HG03175 (cell line): ENCODE measurements around the gene ABCC8.

Experiments used
- ATAC-seq: cut with Tn5 transposase; IDR thresholded peaks from one replicate; pipeline ENCODE4 v1.9.1; 2021; ENCODE audit warnings: mild to moderate bottlenecking, moderate library complexity; ENCODE audit not compliant: unreplicated experiment

Gene ABCC8

GRCh38 chr11:17389211-17389956, 87.3 kb downstream of the ABCC8 start:
- peak; percentile 57 for ATAC-seq

- peak; percentile 44 for ATAC-seq
Measured at GRCh38 chr11:17388609-17389210, 87.9 kb downstream of the ABCC8 start, which contains the start of gene KCNJ11. KCNJ11 (minus strand) TSS chr11:17388659; CDS start chr11:17388091, 568 bp downstream.

- ATAC-seq: no peak
Measured at GRCh38 chr11:17387811-17388210, 88.8 kb downstream of the ABCC8 start.

GRCh38 chr11:17387254-17387653, 89.4 kb downstream of the ABCC8 start:
- no peak for ATAC-seq

- ATAC-seq: peak; percentile 55
Measured at GRCh38 chr11:17386331-17387084, 90.1 kb downstream of the ABCC8 start.

GRCh38 chr11:17385926-17386325, 90.7 kb downstream of the ABCC8 start:
- no peak for ATAC-seq

GRCh38 chr11:17385492-17385891, 91.2 kb downstream of the ABCC8 start:
- no peak for ATAC-seq

GRCh38 chr11:17384002-17384511, 92.6 kb downstream of the ABCC8 start:
- ATAC-seq: peak; percentile 67

GRCh38 chr11:17383461-17383860, 93.2 kb downstream of the ABCC8 start:
- ATAC-seq: peak; percentile 6

GRCh38 chr11:17382046-17382728, 94.5 kb downstream of the ABCC8 start:
- no peak for ATAC-seq

- ATAC-seq: no peak
Measured at GRCh38 chr11:17381156-17381555, 95.5 kb downstream of the ABCC8 start.

- no peak for ATAC-seq
Measured at GRCh38 chr11:17379383-17380180, 97.1 kb downstream of the ABCC8 start.

- no peak for ATAC-seq
Measured at GRCh38 chr11:17378655-17379054, 98.0 kb downstream of the ABCC8 start.

- ATAC-seq: no peak
Measured at GRCh38 chr11:17376493-17376892, 100.2 kb downstream of the ABCC8 start.

- no peak for ATAC-seq
Measured at GRCh38 chr11:17375547-17375946, 101.1 kb downstream of the ABCC8 start.

- no peak for ATAC-seq
Measured at GRCh38 chr11:17371614-17372013, 105.0 kb downstream of the ABCC8 start.

GRCh38 chr11:17369684-17370243, 106.9 kb downstream of the ABCC8 start:
- ATAC-seq: no peak

GRCh38 chr11:17369094-17369493, 107.6 kb downstream of the ABCC8 start:
- ATAC-seq: no peak

GRCh38 chr11:17368551-17368950, 108.1 kb downstream of the ABCC8 start:
- no peak for ATAC-seq

GRCh38 chr11:17366495-17366894, 110.2 kb downstream of the ABCC8 start:
- no peak for ATAC-seq
